Measurements from ENCODE around the gene NEXN.

Gene NEXN

GRCh38 chr1:77888081-77888780 lies at the start of gene NEXN:
NEXN (plus strand) TSS chr1:77888624; CDS start chr1:77916107, 27,483 bp downstream.
- peak; percentile 50 for DNase-seq

- no peak for DNase-seq
Observed at GRCh38 chr1:77841574-77841973, 46.9 kb upstream of the NEXN start.

DNA sequence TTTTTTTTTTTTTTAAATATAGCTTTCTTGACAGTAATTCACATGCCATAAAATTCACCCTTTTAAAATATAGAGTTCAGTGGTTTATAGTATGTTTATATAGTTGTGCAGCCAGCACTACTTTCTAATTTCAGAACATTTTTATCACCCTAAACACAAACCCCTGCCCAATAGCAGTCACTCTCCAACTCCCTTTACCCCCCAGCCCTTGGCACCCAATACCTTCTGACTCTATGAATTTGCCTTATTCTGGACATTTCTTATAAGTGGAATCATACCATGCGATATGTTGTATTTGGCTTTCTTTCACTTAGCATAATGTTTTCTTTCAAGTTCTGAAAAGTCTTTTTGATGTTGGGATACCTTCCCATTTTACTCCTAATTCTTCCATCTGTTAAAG lies 42.5 kb upstream of the NEXN start:
- DNase-seq: no peak

GRCh38 chr1:77846966-77847365 lies 41.5 kb upstream of the NEXN start:
- no peak for DNase-seq

- DNase-seq: no peak
Observed at GRCh38 chr1:77847621-77848080, 40.8 kb upstream of the NEXN start.

- no peak for DNase-seq
Observed at GRCh38 chr1:77850082-77850481, 38.3 kb upstream of the NEXN start.

DNA sequence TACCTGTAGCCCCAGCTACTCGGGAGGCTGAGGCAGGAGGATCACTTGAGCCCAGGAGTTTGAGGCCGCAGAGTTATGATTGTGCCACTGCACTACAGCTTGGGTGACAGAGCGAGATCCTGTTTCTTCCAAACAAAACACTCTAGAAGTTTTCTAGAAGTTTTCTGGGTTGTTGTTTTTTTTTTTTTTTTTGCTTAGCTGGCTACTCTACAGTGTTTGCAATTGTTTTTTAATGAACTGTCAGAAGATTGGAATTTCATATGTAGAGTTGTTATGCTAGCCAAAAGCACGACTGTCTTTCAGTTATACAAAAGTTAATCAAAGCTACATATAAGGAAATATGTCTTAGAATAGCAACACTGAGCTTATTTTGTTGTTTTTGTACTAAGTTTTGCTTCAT lies 30.9 kb upstream of the NEXN start:
- no peak for DNase-seq

GRCh38 chr1:77858725-77859124 lies 29.7 kb upstream of the NEXN start:
- no peak for DNase-seq

GRCh38 chr1:77859248-77859647 lies 29.2 kb upstream of the NEXN start:
- DNase-seq: no peak

DNA sequence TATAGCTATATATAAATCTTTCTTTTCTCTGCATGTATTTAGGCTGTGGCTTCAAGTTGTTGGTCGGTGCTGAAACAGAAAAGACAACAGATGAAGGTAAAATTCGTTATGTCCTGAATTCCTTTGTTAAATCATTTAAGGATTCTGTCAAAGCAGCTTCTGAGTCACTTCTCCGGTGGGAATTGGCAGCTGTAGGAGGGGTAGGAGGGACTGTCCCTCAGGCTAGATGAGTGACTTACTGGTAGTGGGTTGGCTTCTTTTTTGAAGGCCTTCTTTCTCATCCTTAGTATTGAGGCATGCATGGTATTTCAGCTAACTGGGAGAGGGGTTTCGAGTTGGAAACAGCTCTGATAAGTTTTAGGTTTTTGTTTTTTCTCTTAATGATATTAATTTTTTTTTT lies 22.1 kb upstream of the NEXN start:
- DNase-seq: no peak

- DNase-seq: no peak
Observed at GRCh38 chr1:77872645-77873044, 15.8 kb upstream of the NEXN start.

DNA sequence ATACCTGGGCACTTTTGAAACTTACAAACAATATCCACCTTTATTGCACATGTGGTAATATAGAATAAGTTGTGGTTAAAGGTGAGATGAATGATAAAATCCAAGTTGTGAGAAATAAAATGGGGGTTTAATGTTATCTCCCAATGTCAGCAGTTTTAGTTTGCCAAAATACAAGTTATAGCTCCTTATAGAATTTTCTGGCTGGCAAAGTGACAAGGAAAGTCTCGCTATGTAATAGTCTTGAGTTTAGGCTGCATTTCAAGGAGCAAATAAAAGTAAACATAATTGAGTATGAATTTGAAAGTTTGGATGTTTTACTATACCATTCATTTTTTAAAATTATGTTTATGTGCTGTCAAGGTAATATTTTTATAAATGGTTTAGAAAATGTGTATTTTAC lies 15.0 kb upstream of the NEXN start:
- no peak for DNase-seq

DNA sequence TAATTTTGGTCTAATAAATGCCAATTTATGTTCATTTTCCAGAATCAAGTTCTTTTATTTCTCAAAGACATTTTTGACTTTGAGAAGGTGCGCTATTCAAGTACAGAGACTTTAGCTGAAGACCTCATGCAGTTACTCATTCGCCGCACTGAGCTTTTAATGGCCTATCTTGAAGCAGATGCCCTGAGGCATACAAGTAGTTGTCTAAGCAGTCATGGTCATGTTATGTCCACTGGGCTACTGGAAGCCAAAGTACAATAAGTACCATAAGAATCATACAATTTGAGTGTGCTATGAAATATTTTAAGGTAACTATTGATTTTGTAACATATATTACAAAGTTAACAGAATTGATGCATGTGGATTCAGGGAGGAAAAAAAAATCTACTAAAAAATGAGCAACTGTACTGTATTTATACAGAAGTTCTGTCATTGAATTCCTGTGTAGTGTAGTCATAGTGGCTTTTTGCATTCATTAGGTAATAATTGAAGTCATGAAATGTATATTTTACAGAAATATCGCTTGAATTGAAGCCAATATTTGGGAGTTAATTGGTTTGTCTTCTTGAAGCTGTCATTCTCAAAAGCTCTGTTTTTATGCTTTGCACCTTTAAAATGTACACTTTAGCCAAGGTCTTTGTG lies 13.5 kb upstream of the NEXN start:
- DNase-seq: no peak

DNA sequence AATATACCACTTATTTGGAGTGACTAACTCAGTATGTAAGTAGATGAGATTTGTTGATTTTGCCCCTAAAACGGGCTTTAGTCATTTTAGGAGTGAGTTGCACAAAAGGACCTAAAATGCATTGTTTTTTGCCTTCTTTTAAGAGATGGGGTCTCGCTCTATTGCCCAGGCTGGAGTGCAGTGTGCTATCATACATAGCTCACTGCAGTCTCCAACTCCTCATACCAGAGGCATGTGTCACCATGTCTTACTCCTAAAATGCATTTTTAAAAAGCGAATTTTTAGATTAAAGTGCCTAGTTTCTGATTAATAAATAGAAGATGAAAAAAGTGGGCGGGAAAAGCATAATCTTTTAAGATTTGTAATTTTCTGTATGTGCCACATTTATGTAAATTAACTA lies 11.5 kb upstream of the NEXN start:
- no peak for DNase-seq

DNA sequence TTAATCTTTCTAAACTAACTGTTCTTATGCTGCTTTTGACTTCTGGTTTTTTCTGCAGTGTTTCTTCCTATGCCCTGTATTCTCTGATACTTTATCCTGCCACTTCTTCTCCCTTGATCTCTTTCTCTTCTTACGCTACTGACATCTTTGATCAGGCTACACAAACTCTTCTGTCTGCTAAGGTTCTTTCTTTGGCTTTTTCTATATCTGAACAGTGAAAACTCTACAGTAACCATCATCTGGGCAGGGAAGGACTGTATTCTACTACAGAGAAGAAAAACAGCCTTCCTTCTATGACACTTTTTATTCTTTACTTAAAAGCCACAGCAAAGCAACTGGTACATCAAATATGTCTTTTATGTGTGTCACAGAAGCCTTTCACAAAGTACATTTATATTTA lies 7.4 kb upstream of the NEXN start:
- no peak for DNase-seq

- no peak for DNase-seq
Observed at GRCh38 chr1:77882411-77882810, 6.0 kb upstream of the NEXN start.

DNA sequence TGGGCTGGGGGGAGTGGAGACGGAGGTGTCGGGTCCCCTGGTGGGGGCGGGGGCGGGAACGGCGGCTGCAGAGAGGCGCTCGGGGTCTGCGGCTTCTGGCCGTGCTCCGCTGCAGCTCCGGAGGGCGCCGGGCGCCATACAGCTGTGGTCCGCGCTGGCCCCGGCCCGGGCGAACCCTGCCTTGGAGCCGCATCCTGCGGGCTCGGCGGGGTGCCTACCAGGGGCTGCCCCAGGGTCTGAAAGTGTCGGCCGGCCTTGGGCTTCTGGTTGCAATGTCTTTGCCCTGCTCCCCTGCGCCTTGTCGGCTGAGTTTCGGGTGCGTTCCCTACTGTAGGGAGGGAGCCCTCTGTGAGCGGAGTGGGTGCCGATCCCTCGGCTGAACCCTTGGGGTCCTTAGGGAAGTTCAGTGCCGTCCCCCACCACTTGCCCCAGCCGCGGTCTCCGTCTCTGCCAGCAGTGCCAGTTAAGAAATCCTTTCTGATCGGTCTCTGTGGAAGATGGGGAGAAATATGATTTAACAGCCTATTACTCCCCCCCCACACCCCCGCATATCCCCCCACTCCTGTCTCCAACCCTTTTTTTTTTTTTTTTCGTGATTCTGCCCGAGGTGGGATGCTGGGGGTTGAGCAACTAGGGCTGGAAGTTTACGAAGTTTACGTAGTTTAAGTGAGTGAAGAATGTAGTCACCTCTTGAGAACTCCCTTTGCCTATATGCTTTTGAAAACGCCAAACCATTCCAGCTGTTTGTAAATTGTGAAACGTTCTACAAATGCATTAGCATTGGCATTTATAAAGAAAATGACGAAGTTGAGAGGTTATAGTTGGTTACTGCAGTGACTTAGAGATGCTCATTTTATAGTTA lies 588 bp downstream of the NEXN start:
- no peak for DNase-seq

DNA sequence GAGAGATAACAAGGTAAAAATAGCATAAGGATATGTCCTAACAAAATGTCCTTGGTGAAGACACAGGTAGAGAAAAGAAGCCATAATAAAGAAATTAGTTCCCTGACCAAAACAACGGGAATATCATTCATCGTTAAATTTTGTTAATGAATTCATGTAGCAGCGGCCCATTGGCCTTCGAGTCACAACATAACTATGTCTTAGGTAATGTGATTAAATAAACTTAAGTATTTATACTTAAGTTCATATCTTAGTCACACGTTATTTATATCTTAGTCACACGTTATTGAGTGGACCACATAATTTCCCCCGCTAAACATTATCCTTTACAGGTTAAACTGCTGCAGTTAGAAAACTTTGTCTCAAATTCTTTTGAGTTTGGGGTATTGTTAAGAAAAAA lies 1.2 kb downstream of the NEXN start:
- DNase-seq: no peak

- DNase-seq: no peak
Observed at GRCh38 chr1:77891200-77891599, 2.8 kb downstream of the NEXN start.

DNA sequence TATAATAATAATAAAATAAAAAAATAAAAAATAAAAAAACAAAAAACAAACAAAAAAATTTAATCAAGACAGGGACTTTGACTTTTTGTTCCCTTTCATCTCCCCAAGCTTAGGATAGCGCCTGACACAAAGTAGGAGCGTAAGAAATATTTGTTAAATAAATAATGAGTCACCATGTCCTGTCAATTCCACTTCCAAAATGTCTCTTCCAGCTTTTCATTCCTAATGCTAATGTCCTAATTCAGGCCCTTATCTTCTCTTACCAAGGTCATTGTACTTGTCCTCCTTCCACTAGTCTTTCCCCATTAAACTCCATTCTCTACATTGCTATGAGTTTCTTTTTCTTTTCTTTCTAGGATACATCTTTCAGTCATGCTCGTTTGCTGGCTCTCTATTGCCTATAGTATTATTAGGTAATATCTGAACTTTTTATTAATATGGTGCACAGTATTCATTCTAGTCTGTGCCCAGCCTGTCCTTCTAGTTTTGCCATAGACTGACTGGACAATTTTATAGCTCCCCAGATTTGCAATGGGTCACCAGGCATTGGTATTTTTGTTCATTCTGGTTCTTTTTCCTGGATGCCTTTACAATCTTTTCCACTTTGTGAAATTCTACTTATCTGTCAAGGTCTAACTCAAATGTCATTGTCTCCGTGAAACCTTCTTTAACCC lies 11.4 kb downstream of the NEXN start:
- DNase-seq: no peak

DNA sequence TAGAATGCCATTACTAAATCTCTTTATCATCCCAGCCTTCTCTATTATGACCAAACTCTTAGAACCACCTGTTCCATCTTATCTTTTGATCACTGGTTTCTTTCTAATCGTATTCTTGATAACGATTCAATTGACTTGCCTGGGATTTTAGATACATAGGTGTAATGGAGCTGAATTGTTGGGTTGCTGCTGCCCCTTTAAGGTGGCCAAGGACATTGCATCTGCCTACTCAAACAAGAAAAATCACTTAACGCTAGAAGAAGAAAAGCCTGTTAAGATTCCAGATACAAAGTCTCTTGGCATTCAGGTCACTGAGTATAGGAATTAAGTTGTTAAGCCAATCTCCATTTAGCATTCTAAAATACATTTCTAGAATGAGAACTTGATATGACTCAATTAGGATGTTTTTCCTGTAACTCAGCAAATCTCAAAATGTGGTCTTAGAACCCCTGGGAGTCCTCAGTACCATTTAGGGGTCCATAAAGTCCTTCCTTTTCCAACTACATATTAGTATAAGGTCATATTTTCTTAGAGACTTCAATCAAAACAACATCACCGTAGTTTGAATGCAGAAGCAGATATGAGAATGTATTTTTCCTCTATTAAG lies 12.4 kb downstream of the NEXN start:
- peak; percentile 50 for DNase-seq

- DNase-seq: no peak
Observed at GRCh38 chr1:77905603-77906002, 17.2 kb downstream of the NEXN start.
